Calu3 (cell line): Measurements from ENCODE around the gene ALDH1A2. TPM values are rescaled to one million over a fixed set of nuclear protein-coding genes. Genes with fewer than 3 reads are reported as not detected.

Experiments
- BruUV-seq: library from RNA; stranded (reverse); fragments of 400-500 nt; replicated peaks from 2 replicates; lab custom pipeline; 2021; lab: Mats Ljungman, UMichigan
- CTCF ChIA-PET: fragments of 300-600 bp; sonication (Branson Sonifier 250); formaldehyde crosslinking; loops from one replicate; lab custom pipeline; 2022; ENCODE audit warnings: antibody characterized with exemption; lab: Charles Lee
- DNase-seq: peaks from one replicate; pipeline ENCODE4 v3.0.0; 2022
- H3K27ac Mint-ChIP-seq: one replicate; pipeline ENCODE4 v1.8.0; 2022; ENCODE audit warnings: mixed read lengths; ENCODE audit not compliant: unreplicated experiment
- H3K27me3 Mint-ChIP-seq: one replicate; pipeline ENCODE4 v1.8.0; 2022; ENCODE audit warnings: mixed read lengths; ENCODE audit not compliant: unreplicated experiment
- H3K36me3 Mint-ChIP-seq: one replicate; pipeline ENCODE4 v1.8.0; 2022; ENCODE audit warnings: mild to moderate bottlenecking, moderate library complexity, mixed read lengths; ENCODE audit not compliant: insufficient read depth, unreplicated experiment
- H3K4me1 Mint-ChIP-seq: one replicate; pipeline ENCODE4 v1.8.0; 2022; ENCODE audit warnings: mild to moderate bottlenecking, low read depth, mixed read lengths; ENCODE audit not compliant: unreplicated experiment
- H3K4me3 Mint-ChIP-seq: one replicate; pipeline ENCODE4 v1.8.0; 2022; ENCODE audit warnings: mild to moderate bottlenecking, low read depth, moderate library complexity, mixed read lengths; ENCODE audit not compliant: unreplicated experiment
- H3K9me3 Mint-ChIP-seq: one replicate; pipeline ENCODE4 v1.8.0; 2022; ENCODE audit warnings: low read depth, mixed read lengths; ENCODE audit not compliant: unreplicated experiment
- CTCF ChIP-seq: fragments of 200-600 bp; IDR thresholded peaks from one replicate; pipeline ENCODE4 v1.8.0; 2022; ENCODE audit warnings: antibody characterized with exemption; ENCODE audit not compliant: unreplicated experiment
- intact Hi-C: fragments of 100-400 bp; cut with micrococcal nuclease; formaldehyde crosslinking; loops from one replicate; pipeline ENCODE4 v1.10.0; 2022; ENCODE audit not compliant: unreplicated experiment
- total RNA-seq: library from RNA; stranded (reverse); gene quantifications from 2 replicates; pipeline ENCODE4 v1.2.3, GENCODE V29; 2022

Gene ALDH1A2
- total RNA-seq, 1 experiment from 2014 or later = 219 TPM

- Mint-ChIP-seq H3K4me3 (no peak overlapping the region), H3K4me1 (no peaks in the 10 kb centered on the region), H3K27me3 (peaks cover 4% of the 10 kb centered on the region), H3K9me3 (no peaks in the 10 kb centered on the region), H3K27ac (no peak overlapping the region), H3K36me3 (no peaks in the 10 kb centered on the region)
- no peak for DNase-seq
- BruUV-seq = no TSS peak
- intact Hi-C loops = no loop called here
- no peak for TF ChIP-seq CTCF
- CTCF ChIA-PET = interaction anchor here (0.5 kb wide), 1 partner anchor 193 kb away, joined by 5 read pairs; no protein-coding TSS in a partner anchor
These were observed 121.6 kb downstream of the ALDH1A2 start for GRCh38 chr15:57943754-57944420.

- intact Hi-C loops = no loop called here
- DNase-seq = no peak
- Mint-ChIP-seq H3K4me1 (no peaks in the 10 kb centered on the region), H3K4me3 (no peak overlapping the region), H3K36me3 (no peaks in the 10 kb centered on the region), H3K9me3 (no peaks in the 10 kb centered on the region), H3K27ac (no peak overlapping the region), H3K27me3 (peaks cover 11% of the 10 kb centered on the region)
- no peak for TF ChIP-seq CTCF
- CTCF ChIA-PET = no interaction called here
- no TSS peak for BruUV-seq
These were observed 122.3 kb downstream of the ALDH1A2 start for GRCh38 chr15:57943171-57943570.

GRCh38 chr15:57941816-57942215 is 123.7 kb downstream of the ALDH1A2 start:
- no peak for TF ChIP-seq CTCF
- CTCF ChIA-PET = no interaction called here
- Mint-ChIP-seq H3K36me3 (no peaks in the 10 kb centered on the region), H3K9me3 (no peaks in the 10 kb centered on the region), H3K4me3 (no peak overlapping the region), H3K4me1 (no peaks in the 10 kb centered on the region), H3K27ac (no peak overlapping the region), H3K27me3 (peaks cover 24% of the 10 kb centered on the region)
- no peak for DNase-seq
- BruUV-seq = no TSS peak
- intact Hi-C loops = no loop called here

GRCh38 chr15:57932348-57932747 is 133.2 kb downstream of the ALDH1A2 start:
- CTCF ChIA-PET = no interaction called here
- H3K9me3 Mint-ChIP-seq = no peaks in the 10 kb centered on the region

More at GRCh38 chr15:57932348-57932747, 133.2 kb downstream of the ALDH1A2 start:
- intact Hi-C loops = no loop called here
- Mint-ChIP-seq H3K27me3 (peaks cover 42% of the 10 kb centered on the region), H3K4me3 (no peak overlapping the region), H3K36me3 (no peaks in the 10 kb centered on the region), H3K27ac (no peak overlapping the region), H3K4me1 (no peaks in the 10 kb centered on the region)
- DNase-seq = no peak
- TF ChIP-seq CTCF = no peak
- BruUV-seq = no TSS peak
